D341Med (cell line): Measurements from ENCODE around the gene SS18.
"Not testable (repeated sequence)": the region's sequence is repeated elsewhere in the genome, so short reads cannot be mapped to it uniquely, and the experiment has no call there.

Experiments
- DNase-seq: peaks from one replicate; pipeline ENCODE4 v3.0.0; 2012; ENCODE audit warnings: low spot score

SS18 gene

GRCh38 chr18:26090130-26091046 is at the start of gene SS18:
Gene SS18, minus strand, starts transcription at chr18:26090613. Its CDS starts 44 bp downstream, at chr18:26090569.
- peak; percentile 97 for DNase-seq

- no peak for DNase-seq
These were observed 45.1 kb upstream of the SS18 start for GRCh38 chr18:26135548-26135947.

- DNase-seq: no peak
These were observed 43.7 kb upstream of the SS18 start for GRCh38 chr18:26134107-26134506.

- DNase-seq: peak; percentile 30
These were observed 43.2 kb upstream of the SS18 start, which contains the start of gene PSMA8 for GRCh38 chr18:26133652-26134051. Gene PSMA8, plus strand, starts transcription at chr18:26133869. Its CDS starts 97 bp downstream, at chr18:26133966.

GRCh38 chr18:26128192-26128591 is 37.8 kb upstream of the SS18 start:
- not testable (repeated sequence) for DNase-seq

GRCh38 chr18:26127786-26128185 is 37.4 kb upstream of the SS18 start:
- DNase-seq: no peak

- DNase-seq: not testable (repeated sequence)
These were observed 31.6 kb upstream of the SS18 start for GRCh38 chr18:26121994-26122393.

- DNase-seq: no peak
These were observed 31.1 kb upstream of the SS18 start for GRCh38 chr18:26121476-26121875.

GRCh38 chr18:26119246-26119645 is 28.8 kb upstream of the SS18 start:
- no peak for DNase-seq

GRCh38 chr18:26104035-26104434 is 13.6 kb upstream of the SS18 start:
- peak; percentile 17 for DNase-seq

- DNase-seq: peak; percentile 60
These were observed 13.2 kb upstream of the SS18 start for GRCh38 chr18:26103579-26103978.

- DNase-seq: no peak
These were observed 7.2 kb upstream of the SS18 start for GRCh38 chr18:26097563-26097962.

GRCh38 chr18:26096852-26097251 is 6.4 kb upstream of the SS18 start:
- no peak for DNase-seq

GRCh38 chr18:26091047-26091630 is 726 bp upstream of the SS18 start:
- no peak for DNase-seq

- DNase-seq: peak; percentile 22
These were observed 902 bp downstream of the SS18 start for GRCh38 chr18:26089293-26090129.

GRCh38 chr18:26088487-26088886 is 1.9 kb downstream of the SS18 start:
- no peak for DNase-seq

- no peak for DNase-seq
These were observed 3.5 kb downstream of the SS18 start for GRCh38 chr18:26086959-26087358.

GRCh38 chr18:26085056-26085455 is 5.4 kb downstream of the SS18 start:
- no peak for DNase-seq

- DNase-seq: no peak
These were observed 7.3 kb downstream of the SS18 start for GRCh38 chr18:26083099-26083498.

GRCh38 chr18:26082475-26082874 is 7.9 kb downstream of the SS18 start:
- no peak for DNase-seq

- no peak for DNase-seq
These were observed 16.2 kb downstream of the SS18 start for GRCh38 chr18:26074246-26074645.

- DNase-seq: no peak
These were observed 16.7 kb downstream of the SS18 start for GRCh38 chr18:26073758-26074157.
